Measurements from ENCODE around the gene SERPINB4. TPM values are rescaled to one million over a fixed set of nuclear protein-coding genes. Genes with fewer than 3 reads are reported as not detected.

The SERPINB4 gene
- total RNA-seq, 1 donor from 2014 or later = not detected

GRCh38 chr18:63588909-63589308, 55.1 kb downstream of the SERPINB4 start:
- Mint-ChIP-seq H3K9me3 (ENCODE audit: unreplicated experiment) (peaks cover 2% of the 10 kb centered on the region), H3K4me1 (ENCODE audit: low read depth, unreplicated experiment) (no peaks in the 10 kb centered on the region), H3K4me3 (ENCODE audit: unreplicated experiment) (no peak overlapping the region), H3K27me3 (ENCODE audit: low read depth, unreplicated experiment) (no peaks in the 10 kb centered on the region), H3K27ac (ENCODE audit: unreplicated experiment) (no peak overlapping the region), H3K36me3 (ENCODE audit: low read depth, unreplicated experiment) (peaks cover 4% of the 10 kb centered on the region)
- Histone ChIP-seq H4K20me1 (ENCODE audit: insufficient read depth, low read length) (no peaks in the 10 kb centered on the region), H3K27ac (ENCODE audit: low read depth, low read length) (no peak overlapping the region), H3K4me3 (ENCODE audit: insufficient read depth, low read depth, low read length) (no peak overlapping the region), H3K4me2 (ENCODE audit: low read length) (no peak overlapping the region), H3K4me1 (ENCODE audit: insufficient read depth, low read length) (no peaks in the 10 kb centered on the region), H3K79me2 (ENCODE audit: insufficient read depth, low read length) (no peaks in the 10 kb centered on the region), H3K36me3 (ENCODE audit: insufficient read depth, low read length) (no peaks in the 10 kb centered on the region), H2AFZ (ENCODE audit: low read depth, low read length) (no peak overlapping the region), H3K27me3 (ENCODE audit: insufficient read depth, low read length) (no peaks in the 10 kb centered on the region), H3K9me3 (ENCODE audit: insufficient read depth, low read depth, low read length) (no peaks in the 10 kb centered on the region), H3K9ac (ENCODE audit: low read length) (no peak overlapping the region)
- TF ChIP-seq CTCF (IDR thresholded peaks at IDR 0.05; ENCODE audit: insufficient read depth, low read depth, low read length) = no peak
- no peak for DNase-seq (ENCODE audit: low read depth)
- FAIRE-seq = no peak

Other genes with a start within 250 kb of the SERPINB4 start
- gene VPS4B, start 221.8 kb downstream of the SERPINB4 start, total RNA-seq = 59.2 and 65.5 TPM in 2 replicates
- 0.38 TPM in 1 of 2 replicates, not detected in the other for gene SERPINB5, start 167.3 kb downstream of the SERPINB4 start, total RNA-seq
- not detected in 2 replicates for gene SERPINB12, start 101.9 kb downstream of the SERPINB4 start, total RNA-seq
- not detected in 2 replicates for gene SERPINB13, start 56.9 kb downstream of the SERPINB4 start, total RNA-seq
- not detected in 2 replicates for gene SERPINB3, start 17.6 kb upstream of the SERPINB4 start, total RNA-seq
- not detected in 2 replicates for gene SERPINB11, start 58.7 kb upstream of the SERPINB4 start, total RNA-seq
- gene SERPINB7, start 131.2 kb upstream of the SERPINB4 start, total RNA-seq = 11.3 and 18.0 TPM in 2 replicates
- gene SERPINB2, start 243.4 kb upstream of the SERPINB4 start, total RNA-seq = 0.60 and 1.7 TPM in 2 replicates

All from astrocyte (in vitro differentiated cells and primary cell).